NCI-H128 (cell line): ENCODE data around the gene TCEANC2.

Source experiments
- DNase-seq: peaks from one replicate; lab custom pipeline; 2025; ENCODE audit not compliant: unreplicated experiment; lab: John Stamatoyannopoulos, UW

TCEANC2 gene

GRCh38 chr1:54134295-54134694 lies 80.9 kb downstream of the TCEANC2 start:
- no peak for DNase-seq

DNA sequence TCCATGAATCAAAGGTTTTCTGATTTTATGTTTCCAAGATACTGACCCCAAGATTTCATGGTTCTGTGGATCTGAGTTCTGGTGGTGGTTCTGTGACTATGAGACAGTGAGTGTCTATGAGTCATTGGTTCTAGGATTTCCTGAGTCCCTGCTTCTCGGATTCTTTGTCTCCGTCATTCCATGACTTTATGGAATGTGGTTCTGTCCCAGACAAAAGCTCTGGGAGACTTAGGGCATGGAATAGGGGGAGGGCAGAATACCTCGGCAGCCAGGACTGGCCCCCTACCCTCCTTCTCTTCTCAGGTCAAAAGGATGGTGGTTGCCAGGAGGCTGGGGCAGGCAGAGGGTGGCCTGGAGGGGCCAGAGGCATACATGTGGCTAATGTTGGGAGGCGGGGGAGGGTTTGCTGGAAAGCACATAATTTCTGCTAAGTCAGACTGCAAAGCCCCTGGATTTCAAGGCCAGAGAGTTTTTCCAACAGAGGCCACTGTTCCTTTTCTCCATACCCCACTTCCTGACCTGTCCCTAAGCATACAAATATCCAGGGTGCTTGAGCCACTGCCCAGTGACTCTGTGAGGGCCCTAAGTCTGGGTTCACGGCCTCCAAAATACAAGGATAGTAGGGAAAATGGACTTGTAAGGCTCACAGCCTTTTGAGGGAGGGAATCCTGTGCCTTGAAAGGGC lies 82.2 kb downstream of the TCEANC2 start:
- DNase-seq = no peak

DNA sequence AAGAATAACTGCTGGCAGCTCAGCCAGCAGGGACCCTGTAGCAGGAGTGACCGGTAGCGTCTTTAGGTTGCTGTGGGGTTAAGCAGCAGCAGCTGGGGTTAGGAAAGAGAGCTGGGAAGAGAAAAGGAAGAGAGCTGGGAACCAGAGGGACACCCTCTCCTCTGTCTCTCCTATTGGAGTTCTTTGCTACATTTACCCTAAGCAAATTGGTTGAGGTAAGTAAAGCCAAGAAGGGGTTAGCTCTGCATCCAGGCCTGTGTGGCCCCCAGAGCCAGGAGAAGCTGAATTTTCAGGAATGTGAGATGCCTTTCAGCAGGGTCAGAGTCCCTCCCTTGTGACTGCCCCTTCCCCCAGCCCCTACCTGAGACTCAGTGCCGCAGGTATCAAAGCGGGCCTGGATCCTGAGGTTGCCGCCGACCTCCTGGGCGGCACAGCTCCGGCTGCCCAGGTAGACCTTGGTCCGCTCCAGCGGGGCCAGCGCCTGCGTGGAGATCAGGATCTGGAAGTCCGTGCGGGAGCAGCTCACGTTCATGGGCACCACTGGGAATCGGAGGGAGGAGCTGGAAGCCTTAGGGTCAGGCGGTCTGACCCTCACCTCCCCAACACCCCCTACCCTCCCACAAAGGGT lies 83.0 kb downstream of the TCEANC2 start:
- no peak for DNase-seq

DNA sequence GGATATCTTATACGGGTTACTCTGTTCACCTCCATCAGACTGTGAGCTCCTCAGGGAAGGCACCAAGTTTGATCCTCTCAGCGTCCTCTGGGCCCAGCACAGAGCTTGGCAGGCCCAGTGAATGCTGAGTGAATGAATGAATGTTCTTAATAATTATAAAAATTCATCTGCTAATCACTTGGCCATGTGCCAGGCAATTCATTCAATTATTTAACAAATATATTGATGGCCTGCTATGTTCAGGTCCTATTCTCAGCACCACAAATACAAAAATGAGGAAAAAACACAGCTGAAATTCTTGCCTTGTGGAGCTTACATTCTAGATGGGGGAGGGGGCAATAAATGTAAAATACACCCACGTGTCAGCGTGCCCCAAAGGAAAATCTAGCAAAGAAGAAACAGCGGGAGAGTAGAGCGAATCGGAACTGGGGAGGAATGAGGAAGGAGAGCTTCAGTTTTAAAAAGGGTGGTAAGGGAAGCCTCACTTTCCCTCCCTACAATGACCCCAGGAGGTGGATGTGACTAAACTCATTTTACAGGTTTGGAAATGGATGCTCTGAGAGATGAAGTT lies 83.6 kb downstream of the TCEANC2 start:
- no peak for DNase-seq

DNA sequence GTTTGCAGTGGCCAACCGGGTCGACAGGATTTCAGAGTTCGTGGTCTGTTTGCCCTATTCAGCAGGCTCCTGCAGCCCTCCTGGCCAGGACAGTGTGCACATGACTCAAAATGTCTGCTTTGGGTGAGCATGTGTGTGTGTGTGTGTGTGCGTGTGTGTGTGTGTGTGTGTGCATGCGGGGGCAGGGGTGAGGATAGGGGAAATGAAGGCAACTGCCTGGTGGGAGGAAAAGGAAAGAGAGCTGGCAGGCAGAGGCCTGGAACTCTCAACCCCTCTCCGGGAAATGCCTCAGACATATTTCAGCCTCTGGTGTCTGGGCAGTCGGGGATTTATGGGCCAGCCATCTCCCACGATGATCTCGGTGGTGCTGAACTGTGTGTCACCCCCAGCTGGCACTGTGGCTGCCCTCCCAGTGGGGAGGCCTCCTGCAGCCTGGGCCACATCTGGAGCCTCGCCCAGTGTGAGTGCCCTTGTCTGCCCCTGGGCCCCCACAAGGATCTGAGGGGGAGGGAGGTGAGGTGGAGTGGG lies 84.2 kb downstream of the TCEANC2 start:
- no peak for DNase-seq

DNA sequence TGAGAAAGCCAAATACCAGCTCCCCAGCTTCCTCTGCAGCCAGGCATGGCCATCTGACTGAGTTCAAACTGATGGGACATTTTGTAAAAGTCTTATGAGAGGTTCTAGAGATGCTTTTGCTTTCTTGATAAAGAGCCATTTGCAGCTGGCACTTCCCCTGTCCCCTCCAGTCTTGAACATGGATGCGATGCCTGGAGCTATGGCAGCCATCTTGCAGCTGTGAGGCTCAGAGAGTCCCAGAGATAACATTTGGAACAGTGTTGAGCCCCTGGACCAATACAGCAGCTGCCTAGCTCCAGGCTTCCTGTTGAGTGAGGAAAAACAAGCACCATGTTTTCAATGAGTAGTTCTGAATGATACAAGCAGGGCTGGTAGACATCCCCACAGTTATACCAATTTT lies 85.6 kb downstream of the TCEANC2 start:
- DNase-seq = no peak

- DNase-seq = no peak
These were observed 86.3 kb downstream of the TCEANC2 start for GRCh38 chr1:54139711-54140110.

- no peak for DNase-seq
These were observed 88.9 kb downstream of the TCEANC2 start for GRCh38 chr1:54142146-54142900.

- no peak for DNase-seq
These were observed 91.0 kb downstream of the TCEANC2 start for GRCh38 chr1:54144366-54144765.

DNA sequence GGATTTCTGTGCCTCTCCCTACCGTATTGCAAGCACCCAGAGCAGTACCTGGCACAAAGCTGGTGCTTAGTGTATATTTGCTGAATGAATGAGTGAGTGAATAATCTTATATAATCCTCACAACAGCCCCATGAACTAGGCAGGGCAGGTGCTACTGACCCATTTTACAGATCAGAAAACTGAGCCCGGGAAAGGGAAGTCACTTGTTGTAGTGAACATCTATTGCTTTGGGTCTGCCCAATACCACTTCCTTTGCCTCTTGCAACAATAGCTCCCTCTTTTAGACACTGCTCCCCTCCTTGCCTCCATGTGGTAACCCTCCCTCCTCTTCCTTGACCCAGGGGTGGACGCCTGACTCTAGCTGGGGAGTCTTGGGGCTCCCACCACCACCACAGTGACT lies 96.3 kb downstream of the TCEANC2 start:
- DNase-seq = no peak

GRCh38 chr1:54151013-54151412 lies 97.6 kb downstream of the TCEANC2 start:
- DNase-seq = no peak

GRCh38 chr1:54152696-54153095 lies 99.3 kb downstream of the TCEANC2 start, which contains the start of gene CDCP2:
TSS of gene CDCP2 (minus strand) at chr1:54153000. CDS start at chr1:54152922, 78 bp downstream.
- DNase-seq = no peak

- no peak for DNase-seq
These were observed 100.4 kb downstream of the TCEANC2 start for GRCh38 chr1:54153535-54154439.
